HK-2 (cell line): ENCODE results near the gene FJX1.
"Not testable (repeated sequence)": the region's sequence is repeated elsewhere in the genome, so short reads cannot be mapped to it uniquely, and the experiment has no call there.

Experiments used
- DNase-seq: peaks from one replicate; pipeline ENCODE4 v3.0.0-alpha.2; 2018; ENCODE audit not compliant: unreplicated experiment

Gene FJX1

DNA sequence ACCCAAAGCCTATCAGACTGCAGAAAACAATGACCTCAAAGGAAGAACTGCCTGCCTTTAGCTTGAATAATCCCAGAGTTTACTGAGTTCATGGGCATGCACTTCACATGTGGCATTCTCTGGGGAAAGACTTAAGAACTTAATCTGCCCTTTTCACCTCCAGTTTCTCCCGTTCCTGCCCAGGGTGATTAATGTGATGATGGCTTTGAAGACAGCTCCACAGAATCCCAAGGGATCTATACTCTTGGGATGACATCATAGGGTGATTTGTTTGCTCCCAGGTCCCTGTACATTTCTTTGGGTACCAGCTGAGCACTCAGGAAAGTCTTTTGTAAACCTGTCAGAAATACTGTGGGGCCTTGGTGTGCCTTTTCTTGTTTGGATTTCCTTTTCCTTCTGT is 14.0 kb downstream of the FJX1 start:
- no peak for DNase-seq

DNA sequence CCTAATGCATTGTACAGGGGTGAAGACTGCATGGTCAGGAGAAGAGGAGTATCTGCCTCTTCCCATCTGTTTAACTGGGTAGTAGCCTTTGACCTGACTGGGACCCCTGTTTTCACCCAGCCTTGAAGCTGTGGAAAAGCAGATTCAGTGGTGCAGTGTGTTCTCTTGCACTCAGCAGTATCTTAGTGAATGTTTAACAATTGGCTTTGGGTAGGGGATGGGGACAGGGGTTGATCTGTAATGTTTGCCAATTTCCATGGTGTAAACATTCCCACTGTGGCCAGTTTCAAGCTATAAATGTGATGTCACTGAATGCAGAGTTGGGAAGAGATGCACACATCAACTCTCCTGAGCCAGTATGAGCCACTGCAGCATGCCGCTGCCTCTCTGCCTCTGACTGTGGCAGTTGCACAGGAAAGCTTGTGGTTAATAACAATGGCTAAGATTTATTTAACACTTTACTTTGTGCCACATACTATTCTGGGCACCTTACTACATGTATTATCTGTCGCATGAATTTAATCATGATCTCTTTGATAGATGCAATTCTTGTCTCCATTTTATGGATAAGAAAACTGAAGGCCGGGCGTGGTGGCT is 15.7 kb downstream of the FJX1 start:
- DNase-seq: no peak

DNA sequence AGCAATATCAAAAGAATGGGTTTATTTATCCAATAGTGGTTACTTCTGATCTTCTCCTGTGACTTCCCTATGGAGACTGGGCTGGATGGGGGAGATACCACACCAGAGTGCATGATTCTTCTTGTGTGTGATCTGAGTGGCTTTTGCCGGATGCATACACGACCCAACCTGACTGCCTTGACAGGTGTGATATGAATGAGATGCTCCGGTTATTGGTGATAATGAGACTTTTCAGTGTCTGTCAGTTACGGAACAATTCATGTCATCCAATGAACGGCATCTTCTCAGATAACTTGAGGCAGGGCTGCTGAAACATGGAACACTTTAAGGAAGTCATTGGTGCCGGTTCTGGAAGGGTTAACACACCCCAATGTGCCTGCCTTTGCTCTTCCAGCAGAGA is 17.7 kb downstream of the FJX1 start:
- DNase-seq: no peak

DNA sequence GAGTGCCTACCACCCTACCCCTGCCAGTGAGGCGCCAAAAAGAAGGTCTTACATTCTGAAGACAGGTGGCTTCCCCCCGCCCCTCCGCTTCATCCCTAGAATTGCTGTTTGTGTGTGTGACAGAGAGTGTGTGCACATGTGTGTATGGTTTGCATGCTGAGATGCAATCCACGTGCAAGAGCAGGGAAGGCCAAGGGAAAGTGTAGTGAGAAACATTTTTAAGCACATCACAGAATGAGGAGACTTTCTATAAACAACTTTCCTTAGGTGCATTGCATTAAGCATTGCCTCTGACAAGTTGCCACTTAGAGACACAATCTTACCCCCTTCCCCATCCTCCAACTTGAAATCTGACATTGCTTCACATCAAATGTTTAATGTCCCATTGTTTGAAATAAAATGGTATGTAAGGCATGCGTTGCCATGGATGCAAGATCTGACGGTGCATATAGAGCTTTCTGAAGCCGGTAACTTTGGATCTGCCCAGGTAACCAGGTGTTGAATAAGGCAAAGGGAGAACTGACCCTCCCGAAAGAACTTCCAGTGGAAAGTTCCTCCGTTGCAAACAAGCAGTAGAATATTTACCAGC is 21.4 kb downstream of the FJX1 start:
- DNase-seq: no peak

DNA sequence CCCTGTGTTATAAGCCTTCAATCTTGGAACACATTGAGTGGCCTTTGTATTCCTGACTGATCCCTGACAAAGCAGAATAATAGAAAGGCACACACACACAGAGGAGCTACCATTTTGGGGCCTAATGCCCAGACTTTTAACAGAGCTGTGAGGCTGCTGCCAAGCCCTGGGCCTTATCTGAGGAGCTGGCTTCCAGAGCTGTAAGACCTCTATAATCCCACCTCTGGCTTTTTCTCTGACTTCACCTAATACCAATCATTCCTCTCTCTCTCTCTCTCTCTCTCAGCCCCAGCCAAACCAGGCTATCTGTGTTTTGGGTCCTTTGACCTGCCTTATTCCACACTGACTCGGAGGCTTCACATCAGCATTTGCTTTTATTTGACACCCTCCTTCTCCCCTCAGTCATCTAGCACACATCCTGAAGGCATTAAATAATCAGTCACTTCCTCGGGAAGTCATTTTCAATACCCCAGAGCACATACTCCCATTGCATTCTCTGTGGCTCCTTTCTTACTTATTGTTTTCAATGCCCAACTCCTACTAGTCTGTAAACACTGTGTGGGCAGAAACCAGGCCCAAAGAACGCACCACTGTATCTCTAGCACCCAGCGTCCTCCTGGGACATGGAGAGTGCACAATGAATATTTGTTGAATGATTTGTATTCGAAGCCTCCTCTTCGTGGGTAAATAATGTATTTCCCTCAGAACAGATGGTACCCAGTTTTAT is 23.1 kb downstream of the FJX1 start:
- DNase-seq: no peak

DNA sequence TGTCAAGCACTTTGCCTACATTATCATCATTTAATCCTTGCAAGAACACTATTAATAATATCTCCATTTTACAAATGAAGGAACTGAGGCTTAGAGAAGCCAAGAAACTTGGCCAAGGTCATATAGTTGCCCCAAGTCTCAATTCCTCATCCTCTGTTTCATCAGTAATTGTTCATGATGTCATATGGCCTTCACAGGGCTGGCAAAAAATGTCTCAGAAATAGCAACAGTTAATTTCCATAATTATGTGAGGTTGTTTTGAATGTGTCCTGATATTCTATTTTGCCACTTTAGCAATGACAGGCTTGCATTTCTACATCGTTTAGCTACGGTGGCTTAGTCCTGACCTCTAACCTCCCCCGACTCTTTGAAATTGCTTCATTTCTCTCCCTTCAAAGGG is 23.7 kb downstream of the FJX1 start:
- DNase-seq: no peak

DNA sequence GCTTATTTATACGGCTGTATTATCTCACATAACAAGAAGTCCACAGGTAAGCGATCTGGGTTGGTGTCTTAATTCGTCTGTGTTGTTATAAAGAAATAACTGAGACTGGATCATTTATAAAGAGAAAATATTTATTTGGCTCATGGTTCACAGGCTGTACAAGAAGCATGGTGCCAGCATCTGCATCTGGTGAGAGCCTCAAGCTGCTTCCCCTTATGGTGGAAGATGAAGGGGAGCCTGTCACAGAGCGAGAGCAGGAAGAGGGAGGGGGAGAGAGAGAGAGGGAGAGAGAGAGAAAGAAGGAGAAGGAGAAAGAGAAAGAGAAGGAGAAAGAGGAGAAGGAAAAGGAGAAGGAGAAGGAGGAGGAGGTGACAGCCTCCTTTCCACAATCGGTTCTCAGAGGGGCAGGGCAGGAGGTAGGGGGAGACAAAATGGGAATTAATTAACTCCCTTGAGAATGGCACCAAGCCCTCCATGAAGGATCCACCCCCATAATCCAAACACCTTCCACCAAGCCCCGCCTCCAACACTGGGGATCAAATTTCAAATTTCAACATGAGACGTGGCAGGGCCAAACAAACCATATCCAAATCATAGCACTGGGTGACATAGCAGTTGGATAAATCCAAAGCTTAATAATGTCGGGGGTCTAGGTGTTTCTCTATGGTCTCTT is 29.3 kb downstream of the FJX1 start:
- no peak for DNase-seq

DNA sequence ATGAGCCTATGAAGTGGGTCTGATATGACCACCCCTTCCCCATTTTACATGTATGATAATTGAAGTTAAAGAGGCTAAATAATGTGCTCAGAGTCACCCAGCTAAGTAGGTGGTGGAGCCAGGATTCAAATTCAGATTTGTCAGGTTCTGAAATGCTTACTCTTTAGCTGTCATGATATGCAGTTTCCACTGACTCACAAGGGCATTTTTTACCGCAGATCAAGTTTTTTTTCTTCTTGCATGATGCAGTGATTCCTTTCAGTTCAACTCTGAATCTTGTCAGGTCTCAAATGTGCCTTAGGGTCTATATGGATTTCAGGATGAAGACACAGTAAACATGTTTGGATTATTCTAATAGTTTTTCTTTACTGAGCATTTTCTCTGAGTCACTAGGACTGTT is 31.7 kb downstream of the FJX1 start:
- no peak for DNase-seq

DNA sequence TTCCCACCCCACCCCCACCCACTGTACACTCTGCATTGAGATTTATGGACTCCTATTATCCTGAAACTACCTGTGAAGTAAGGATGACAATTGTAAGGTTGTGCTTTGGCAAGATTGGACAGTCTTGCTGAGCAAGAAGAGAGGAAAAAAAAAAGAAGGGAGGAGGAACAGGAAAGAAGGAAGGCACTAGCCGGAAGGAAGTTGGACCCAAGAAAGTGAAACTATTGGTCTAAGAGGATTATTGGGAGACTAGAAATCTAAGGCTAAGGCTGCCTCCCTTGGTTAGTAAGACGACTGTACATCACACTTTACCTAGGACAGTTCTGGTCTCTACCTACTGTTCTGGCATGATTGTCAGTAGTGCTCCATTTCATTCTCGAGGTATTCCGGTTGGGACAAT is 32.2 kb downstream of the FJX1 start:
- no peak for DNase-seq

DNA sequence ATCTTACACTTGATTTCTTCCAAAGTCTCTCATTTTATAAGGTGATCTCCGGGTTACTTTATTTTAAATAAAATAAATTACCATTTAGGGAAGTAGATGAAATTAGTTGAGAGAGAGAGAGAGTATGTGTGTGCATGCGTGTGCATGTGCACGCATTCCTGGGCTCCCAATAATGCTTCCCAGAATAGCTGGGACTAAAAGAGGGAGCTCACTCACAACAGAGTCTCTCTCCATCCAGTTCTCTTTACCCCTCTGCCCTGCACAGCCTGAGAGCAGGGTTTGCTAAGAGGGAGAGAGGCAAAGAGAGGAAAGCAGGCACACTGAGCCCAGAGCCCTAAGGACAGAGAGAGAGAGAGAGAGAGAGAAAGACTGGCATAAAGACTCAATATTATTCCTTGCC is 33.0 kb downstream of the FJX1 start:
- no peak for DNase-seq

DNA sequence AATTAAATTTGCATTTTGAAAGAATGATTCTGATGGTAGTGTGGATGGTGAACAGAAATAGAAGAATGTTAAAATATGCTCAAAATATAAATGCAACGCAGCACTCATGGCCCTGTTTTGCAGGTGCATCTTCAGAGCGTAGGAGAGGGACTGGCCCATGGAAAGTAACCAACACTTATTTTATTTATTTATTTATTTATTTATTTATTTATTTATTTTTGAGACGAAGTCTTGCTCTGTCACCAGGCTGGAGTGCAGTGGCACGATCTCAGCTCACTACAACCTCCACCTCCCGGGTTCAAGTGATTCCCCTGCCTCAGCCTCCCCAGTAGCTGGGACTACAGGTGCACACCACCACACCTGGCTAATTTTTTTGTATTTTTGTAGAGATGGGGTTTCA is 34.5 kb downstream of the FJX1 start:
- DNase-seq: not testable (repeated sequence)

DNA sequence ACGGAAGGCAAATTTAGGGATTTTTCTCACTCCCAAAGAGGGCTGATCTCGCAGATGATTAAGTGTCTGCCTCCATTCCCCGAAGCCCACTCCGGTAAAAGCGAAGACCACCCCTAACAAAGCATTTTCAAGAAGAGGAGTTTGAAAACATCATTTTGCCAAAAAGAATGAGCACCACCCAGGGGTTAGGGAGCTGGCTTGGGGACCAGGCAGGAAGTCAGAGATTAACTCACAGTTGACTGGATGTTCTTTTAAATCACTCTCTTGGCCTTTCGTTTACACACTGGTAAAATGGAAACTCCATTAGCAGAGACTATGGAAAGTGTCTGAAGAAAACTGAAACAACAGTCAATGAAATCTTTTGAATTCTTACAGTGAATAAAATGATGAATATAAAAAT is 36.5 kb downstream of the FJX1 start:
- DNase-seq: no peak

DNA sequence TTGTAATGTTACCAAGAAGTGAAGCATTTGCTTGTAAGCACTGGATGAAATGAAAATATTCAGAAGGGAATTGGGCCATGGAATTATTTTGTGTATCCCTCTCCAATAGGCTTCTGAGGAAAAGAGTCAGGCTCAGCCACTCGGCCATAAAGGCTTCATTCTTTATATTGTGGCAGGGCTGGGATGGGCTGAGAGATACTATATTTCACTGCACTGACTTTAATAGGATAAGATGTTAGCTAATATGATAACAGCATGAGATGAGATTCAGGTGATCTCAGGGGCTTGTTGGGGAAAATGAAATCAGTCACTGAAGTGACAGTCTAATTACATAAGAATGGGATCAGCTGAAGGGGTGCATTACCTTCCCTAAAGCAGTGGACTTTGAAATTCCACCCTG is 37.0 kb downstream of the FJX1 start:
- DNase-seq: no peak

DNA sequence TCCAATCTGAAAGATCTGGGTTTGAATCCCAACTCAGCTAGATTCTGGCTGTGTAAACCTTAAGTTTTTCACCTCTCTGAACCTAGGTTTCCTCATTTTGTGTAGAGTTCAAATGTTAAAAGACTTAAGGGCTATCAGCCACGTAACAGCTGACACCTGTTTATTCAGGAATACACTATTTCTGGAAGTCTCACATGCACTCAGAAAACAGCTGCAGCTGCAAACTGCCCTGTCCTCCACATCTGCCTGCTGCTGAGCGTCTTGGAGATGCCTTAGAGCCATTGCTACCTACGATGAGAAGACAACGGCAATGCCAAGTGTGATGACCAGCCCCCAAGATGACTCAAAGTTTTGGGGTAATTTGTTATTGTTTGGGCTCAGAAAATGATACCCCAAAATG is 37.6 kb downstream of the FJX1 start:
- no peak for DNase-seq

DNA sequence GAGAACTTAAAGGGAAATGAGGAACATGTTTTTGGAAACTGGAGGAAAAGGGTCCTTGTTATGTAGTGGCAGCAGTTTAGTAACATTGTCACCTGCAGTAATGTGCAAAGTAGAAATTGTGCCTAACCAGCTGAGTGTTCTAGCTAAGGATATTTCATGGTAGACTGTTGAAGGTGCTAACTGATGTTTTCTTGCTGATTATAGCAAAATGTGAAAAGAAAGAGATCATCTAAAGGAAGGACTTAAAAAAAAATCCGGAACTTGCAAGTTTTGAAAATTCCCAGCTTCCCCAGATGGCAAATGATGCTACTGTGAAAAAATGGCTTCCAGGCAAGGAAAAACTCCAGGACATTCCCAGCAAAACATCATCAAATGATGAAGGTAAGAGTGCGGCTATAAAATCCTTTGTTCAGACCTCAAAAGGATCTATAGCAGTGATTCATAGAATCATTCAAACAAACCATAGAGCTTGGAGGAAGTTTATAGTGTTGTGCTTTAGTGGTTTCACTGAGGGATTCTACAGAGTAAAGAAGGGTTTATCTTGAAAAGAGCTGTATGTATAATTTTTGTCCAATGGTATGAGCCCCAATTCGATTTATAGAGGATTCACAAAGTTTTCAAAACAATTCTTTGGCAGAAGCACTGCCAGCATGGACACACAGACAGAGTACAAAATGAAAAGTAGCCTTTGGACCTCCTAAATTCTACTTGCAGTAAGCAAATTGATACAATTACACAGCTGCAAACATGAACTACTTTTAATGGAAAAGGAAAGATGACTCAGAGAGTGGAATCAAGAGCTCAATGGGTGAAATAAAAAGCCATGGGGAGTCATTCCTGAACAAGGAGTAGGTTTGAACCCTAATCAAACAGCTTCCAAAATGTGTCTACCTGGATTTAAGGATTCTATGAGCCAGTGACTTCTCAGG is 40.0 kb downstream of the FJX1 start:
- no peak for DNase-seq

DNA sequence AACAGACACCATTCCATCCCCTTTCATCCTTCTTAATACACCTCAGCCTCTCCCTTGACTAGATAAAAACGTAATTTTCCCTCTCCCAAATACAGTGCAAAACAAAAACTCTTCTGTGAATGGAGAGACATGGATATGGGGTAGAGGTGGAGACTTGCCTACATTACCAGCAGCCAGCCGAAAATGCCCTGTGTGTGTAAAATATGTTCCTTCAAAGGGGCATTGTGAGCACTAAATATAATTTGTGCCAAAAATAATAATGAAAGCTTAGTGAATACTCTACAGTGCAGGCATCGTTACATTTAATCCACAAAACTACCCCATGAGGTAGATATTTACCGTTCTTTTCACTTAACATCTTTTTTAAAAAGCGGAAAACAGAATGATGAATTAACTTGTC is 43.3 kb downstream of the FJX1 start:
- no peak for DNase-seq

DNA sequence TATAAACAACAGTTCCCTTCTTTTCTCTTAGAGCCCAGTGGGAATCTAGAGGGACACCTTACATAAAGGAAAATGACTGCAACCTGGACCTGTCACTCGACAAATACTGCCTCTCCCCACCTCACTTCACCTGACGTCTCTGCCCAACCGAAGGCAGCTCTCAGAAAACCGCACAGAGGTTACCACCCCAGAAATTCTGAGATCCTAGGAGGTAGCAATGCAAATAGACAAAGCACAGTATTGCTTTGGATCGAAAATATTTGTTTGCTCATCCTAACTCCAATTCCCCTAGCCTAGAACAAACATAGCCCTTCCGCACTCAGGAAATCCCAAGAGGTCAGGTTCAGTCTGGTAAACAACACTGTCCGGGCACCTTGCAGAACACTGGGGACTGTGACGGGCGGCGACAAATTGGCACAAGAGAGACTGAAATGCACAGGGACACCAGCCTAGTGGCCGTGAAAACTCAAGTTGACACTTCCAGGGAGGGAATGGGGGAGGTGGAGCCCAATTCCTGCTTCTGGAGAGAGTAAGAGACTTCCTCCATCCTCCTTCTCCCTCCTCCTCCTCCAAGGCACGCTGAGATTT is 43.9 kb downstream of the FJX1 start:
- DNase-seq: no peak

DNA sequence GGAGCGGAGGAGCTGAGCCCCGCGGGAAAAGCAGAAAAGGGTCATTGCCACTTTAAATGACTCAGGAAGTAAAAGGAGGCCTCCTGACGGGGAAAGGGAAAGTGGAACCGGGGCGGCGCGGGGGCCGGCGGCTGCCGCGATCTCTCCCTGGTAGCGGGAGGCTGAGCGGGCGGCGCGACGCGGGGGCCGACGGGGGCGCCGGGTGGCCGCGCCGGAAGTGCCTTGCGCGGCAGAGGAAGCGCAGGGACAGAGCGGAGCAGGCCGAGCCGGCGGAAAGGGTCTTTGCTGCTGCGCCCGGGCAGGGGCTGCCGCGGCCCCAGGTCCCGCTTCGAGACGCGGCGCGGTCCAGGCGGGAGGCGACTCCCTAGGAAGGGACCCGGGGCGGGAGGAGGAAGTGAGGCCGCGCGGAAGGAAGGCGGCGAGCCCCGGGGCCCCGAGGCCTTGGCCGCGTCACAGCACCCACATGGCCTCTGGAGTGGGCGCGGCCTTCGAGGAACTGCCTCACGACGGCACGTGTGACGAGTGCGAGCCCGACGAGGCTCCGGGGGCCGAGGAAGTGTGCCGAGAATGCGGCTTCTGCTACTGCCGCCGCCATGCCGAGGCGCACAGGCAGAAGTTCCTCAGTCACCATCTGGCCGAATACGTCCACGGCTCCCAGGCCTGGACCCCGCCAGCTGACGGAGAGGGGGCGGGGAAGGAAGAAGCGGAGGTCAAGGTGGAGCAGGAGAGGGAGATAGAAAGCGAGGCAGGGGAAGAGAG is 44.6 kb downstream of the FJX1 start, which contains the start of gene TRIM44:
Gene TRIM44 (plus strand): TSS at position 127 of the 759 bp plus-strand sequence. CDS start 337 bp downstream, at position 464.
- peak; percentile 77 for DNase-seq

DNA sequence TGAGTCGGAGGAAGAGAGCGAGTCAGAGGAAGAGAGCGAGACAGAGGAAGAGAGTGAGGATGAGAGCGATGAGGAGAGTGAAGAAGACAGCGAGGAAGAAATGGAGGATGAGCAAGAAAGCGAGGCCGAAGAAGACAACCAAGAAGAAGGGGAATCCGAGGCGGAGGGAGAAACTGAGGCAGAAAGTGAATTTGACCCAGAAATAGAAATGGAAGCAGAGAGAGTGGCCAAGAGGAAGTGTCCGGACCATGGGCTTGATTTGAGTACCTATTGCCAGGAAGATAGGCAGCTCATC is 45.1 kb downstream of the FJX1 start:
- DNase-seq: peak; percentile 22

DNA sequence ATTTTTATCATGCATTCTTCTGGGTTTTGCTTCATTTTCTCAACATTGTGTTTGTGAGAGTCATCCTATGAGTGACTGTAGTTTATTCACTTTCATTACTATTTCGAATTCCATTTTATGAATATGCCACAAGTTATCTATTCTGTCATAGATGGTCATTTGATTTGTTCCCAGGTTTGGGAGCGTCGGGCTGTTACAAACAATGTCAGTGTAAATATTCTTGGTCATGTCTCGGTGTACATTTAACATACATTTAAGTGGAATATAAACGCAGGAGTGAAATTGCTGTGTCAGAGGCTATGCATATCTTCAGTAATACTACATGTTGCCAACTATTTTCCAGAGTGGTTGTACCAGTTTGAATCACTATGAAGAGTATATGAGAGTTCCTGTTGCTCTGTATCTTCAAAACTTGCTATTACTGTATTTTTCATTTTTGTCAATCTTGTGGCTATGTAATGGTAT is 46.7 kb downstream of the FJX1 start:
- DNase-seq: no peak

DNA sequence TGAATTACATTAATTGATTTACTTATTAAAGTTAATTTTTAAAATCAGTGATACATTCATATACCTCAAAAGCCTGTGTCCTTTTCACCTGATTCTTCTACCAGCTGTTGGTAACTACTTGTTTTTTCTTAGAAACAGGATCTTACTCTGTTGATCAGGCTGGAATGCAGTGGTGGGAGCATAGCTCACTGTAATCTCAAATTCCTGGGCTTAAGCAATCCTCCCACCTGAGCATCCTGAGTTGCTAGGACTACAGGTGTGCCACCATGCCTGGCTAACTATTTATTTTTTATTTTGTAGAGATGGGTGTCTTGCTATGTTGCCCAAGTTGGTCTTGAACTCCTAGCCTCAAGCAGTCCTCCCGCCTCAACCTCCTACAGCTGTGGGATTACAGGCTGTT is 49.0 kb downstream of the FJX1 start:
- no peak for DNase-seq
